Hippocampal formation (tissue), 2 donors: Measurements from ENCODE around the gene MAP3K1.

Experiments
- DNase-seq, 2 donors: peaks; one replicate each; lab custom pipeline; 2025; lab: John Stamatoyannopoulos, UW

MAP3K1 gene

GRCh38 chr5:56909294-56910209, 94.2 kb downstream of the MAP3K1 start, which contains the start of gene SETD9:
SETD9 (plus strand) TSS chr5:56909596; CDS start chr5:56909646, 50 bp downstream.
- DNase-seq = peak; percentile 97 to 98

GRCh38 chr5:56910210-56910965, 95.0 kb downstream of the MAP3K1 start:
- DNase-seq = no peak

- DNase-seq = no peak
Observed at GRCh38 chr5:56913766-56914165, 98.4 kb downstream of the MAP3K1 start.

GRCh38 chr5:56914678-56915077, 99.3 kb downstream of the MAP3K1 start:
- no peak for DNase-seq

- DNase-seq = no peak
Observed at GRCh38 chr5:56917534-56917933, 102.2 kb downstream of the MAP3K1 start.

- no peak for DNase-seq
Observed at GRCh38 chr5:56918054-56918453, 102.7 kb downstream of the MAP3K1 start.

GRCh38 chr5:56919942-56920662, 104.8 kb downstream of the MAP3K1 start:
- DNase-seq = no peak

- DNase-seq = no peak
Observed at GRCh38 chr5:56922922-56923321, 107.6 kb downstream of the MAP3K1 start.

GRCh38 chr5:56934325-56934724, 119.0 kb downstream of the MAP3K1 start:
- DNase-seq = no peak

GRCh38 chr5:56938858-56939257, 123.5 kb downstream of the MAP3K1 start:
- no peak for DNase-seq

GRCh38 chr5:56941981-56942380, 126.6 kb downstream of the MAP3K1 start:
- no peak for DNase-seq
